Mammary epithelial cell (primary cell): ENCODE results near the gene CEACAM1.

Experiments used
- CTCF ChIP-seq, 2 donors: IDR thresholded peaks in 1 of 2; conservative IDR thresholded peaks in 1 of 2; 2 replicates each; pipeline ENCODE4 v1.5.1; 2011 to 2012; ENCODE audit warnings: inconsistent platforms in 2 of 2, low read length in 2 of 2, mild to moderate bottlenecking in 2 of 2, control low read depth in 1 of 2, low read depth in 1 of 2; ENCODE audit not compliant: insufficient read depth in 1 of 2; ENCODE audit errors: extremely low read depth in 1 of 2
- EZH2 ChIP-seq: IDR thresholded peaks from 2 replicates; pipeline ENCODE4 v1.6.1; 2012; ENCODE audit warnings: low read length, inconsistent platforms, borderline replicate concordance

GRCh38 chr19:42512130-42512636 is 16.1 kb downstream of the CEACAM1 start:
- TF ChIP-seq EZH2, result no peak
- TF ChIP-seq CTCF (conservative IDR thresholded peaks at IDR 0.05 in 1 of 2, IDR thresholded peaks at IDR 0.05 in 1 of 2; ENCODE audit: extremely low read depth in 1 of 2, insufficient read depth in 1 of 2, low read depth in 1 of 2, low read length in 2 of 2), result no peak
